ENCODE data around the gene ENOX1. TPM values are rescaled to one million over a fixed set of nuclear protein-coding genes. Genes with fewer than 3 reads are reported as not detected.

Gene ENOX1
- total RNA-seq, 1 donor from 2014 or later = 0.60 TPM

- H3K27me3 ChIP-seq (ENCODE audit: low read depth) = no peaks in the 10 kb centered on the region
- H3K27ac ChIP-seq (replicated peaks) = no peak overlapping the region
- intact Hi-C loops (cut with micrococcal nuclease) = no loop called here
- no peak overlapping the region for H3K4me3 ChIP-seq
- no peak for TF ChIP-seq CTCF (IDR thresholded peaks at IDR 0.05; ENCODE audit: borderline replicate concordance)
- DNase-seq = no peak
- no peaks in the 10 kb centered on the region for H3K36me3 ChIP-seq
- peaks cover 13% of the 10 kb centered on the region for H3K4me1 ChIP-seq
- no peaks in the 10 kb centered on the region for H3K9me3 ChIP-seq (replicated peaks)
Observed at GRCh38 chr13:43389573-43389972, 397.2 kb downstream of the ENOX1 start.

DNA sequence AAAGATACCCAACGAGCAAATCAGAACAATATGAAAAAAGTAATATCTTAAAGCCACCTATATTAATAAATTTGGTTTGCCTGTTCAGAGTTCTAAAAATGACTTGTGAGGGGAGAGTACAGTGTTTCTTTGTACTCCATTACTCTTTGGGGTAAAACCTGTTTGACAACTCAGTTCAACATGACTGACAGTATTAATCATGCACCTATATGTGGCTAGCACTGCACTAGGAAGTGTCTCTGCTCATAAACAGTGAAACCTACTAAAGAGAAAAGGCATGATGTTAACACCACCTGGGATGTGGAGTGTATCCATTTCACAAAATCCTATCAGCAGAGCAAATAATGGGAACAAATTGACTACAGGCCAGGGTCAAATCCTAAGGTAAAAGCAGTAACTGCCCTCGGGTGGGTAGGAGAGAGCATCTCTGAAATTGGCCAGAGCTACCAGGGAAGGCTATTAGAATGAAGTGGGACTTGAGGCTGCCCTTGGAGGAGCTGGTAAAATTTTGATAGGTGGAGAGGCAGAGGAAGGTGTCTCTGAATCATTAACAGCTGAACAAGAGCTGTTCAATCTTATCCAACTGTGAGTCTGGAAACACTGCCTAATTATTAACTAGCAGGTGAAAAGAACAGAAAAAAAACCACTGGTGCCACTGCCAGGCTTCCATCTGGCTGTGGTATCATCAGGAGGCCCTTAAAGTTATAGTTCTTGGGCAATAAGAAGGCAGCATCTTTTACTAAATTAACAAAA, 398.3 kb downstream of the ENOX1 start:
- Histone ChIP-seq H3K4me1 (peaks cover 13% of the 10 kb centered on the region), H3K27ac (replicated peaks) (no peak overlapping the region), H3K36me3 (no peaks in the 10 kb centered on the region), H3K4me3 (no peak overlapping the region), H3K27me3 (ENCODE audit: low read depth) (no peaks in the 10 kb centered on the region), H3K9me3 (replicated peaks) (no peaks in the 10 kb centered on the region)
- no peak for DNase-seq
- no peak for TF ChIP-seq CTCF (IDR thresholded peaks at IDR 0.05; ENCODE audit: borderline replicate concordance)
- intact Hi-C loops (cut with micrococcal nuclease) = no loop called here

- Histone ChIP-seq H3K27ac (replicated peaks) (no peak overlapping the region), H3K36me3 (no peaks in the 10 kb centered on the region), H3K9me3 (replicated peaks) (no peaks in the 10 kb centered on the region), H3K4me1 (peaks cover 13% of the 10 kb centered on the region), H3K27me3 (ENCODE audit: low read depth) (no peaks in the 10 kb centered on the region), H3K4me3 (no peak overlapping the region)
- no peak for TF ChIP-seq CTCF (IDR thresholded peaks at IDR 0.05; ENCODE audit: borderline replicate concordance)
- intact Hi-C loops (cut with micrococcal nuclease) = no loop called here
- no peak for DNase-seq
Observed at GRCh38 chr13:43387880-43388279, 398.9 kb downstream of the ENOX1 start.

- no peaks in the 10 kb centered on the region for H3K27me3 ChIP-seq (ENCODE audit: low read depth)
- H3K36me3 ChIP-seq = no peaks in the 10 kb centered on the region
- DNase-seq = no peak
- no peak for TF ChIP-seq CTCF (IDR thresholded peaks at IDR 0.05; ENCODE audit: borderline replicate concordance)
- intact Hi-C loops (cut with micrococcal nuclease) = no loop called here
- H3K9me3 ChIP-seq (replicated peaks) = peaks cover 16% of the 10 kb centered on the region
- no peak overlapping the region for H3K4me3 ChIP-seq
- no peak overlapping the region for H3K27ac ChIP-seq (replicated peaks)
- H3K4me1 ChIP-seq = peaks cover 11% of the 10 kb centered on the region
Observed at GRCh38 chr13:43383498-43384165, 403.1 kb downstream of the ENOX1 start.

DNA sequence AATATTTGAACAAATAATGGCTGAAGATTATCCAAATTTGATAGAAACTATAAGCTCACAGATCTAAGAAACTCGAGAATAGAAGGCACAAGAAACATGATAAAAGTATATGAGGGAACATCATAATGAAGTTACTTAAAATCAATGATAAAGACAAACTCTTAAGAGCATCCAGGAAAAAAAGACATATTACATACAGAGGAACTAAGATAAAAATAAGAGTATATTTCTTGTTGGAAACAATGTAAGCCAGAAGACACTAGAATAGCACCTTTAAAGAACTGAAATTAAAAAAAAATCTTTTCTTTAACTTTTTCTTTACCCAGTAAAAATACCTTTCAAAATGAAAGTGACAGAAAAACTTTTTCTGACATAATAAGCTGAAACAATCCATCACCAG, 407.0 kb downstream of the ENOX1 start:
- Histone ChIP-seq H3K36me3 (no peaks in the 10 kb centered on the region), H3K4me3 (no peak overlapping the region), H3K27me3 (ENCODE audit: low read depth) (no peaks in the 10 kb centered on the region), H3K4me1 (no peaks in the 10 kb centered on the region), H3K27ac (replicated peaks) (no peak overlapping the region), H3K9me3 (replicated peaks) (peaks cover 16% of the 10 kb centered on the region)
- no peak for TF ChIP-seq CTCF (IDR thresholded peaks at IDR 0.05; ENCODE audit: borderline replicate concordance)
- intact Hi-C loops (cut with micrococcal nuclease) = no loop called here
- DNase-seq = no peak
